Measurements from ENCODE around the gene DNAJC11. TPM values are rescaled to one million over a fixed set of nuclear protein-coding genes. Genes with fewer than 3 reads are reported as not detected.

DNAJC11 gene
- total RNA-seq, 1 experiment from 2014 or later = 75.6 TPM

GRCh38 chr1:6657138-6657537 lies 44.5 kb downstream of the DNAJC11 start:
- BruUV-seq (replicated peaks) = no TSS peak
- Histone ChIP-seq H3K9me3 (ENCODE audit: control insufficient read depth in 1 of 2, insufficient read depth in 1 of 2, low read depth in 1 of 2, low read length in 2 of 2) (no peaks in the 10 kb centered on the region), H2AFZ (ENCODE audit: low read depth, low read length, poor library complexity, severe bottlenecking) (no peak overlapping the region), H3K27ac (ENCODE audit: low read depth, low read length) (no peak overlapping the region), H3K36me3 (ENCODE audit: control insufficient read depth in 1 of 2, insufficient read depth in 2 of 2, low read length in 2 of 2) (peaks cover 11 to 21% of the 10 kb centered on the region in 2 experiments), H3K4me3 (replicated peaks in 1 of 2; ENCODE audit: low read depth in 1 of 2, low read length in 2 of 2) (no peak overlapping the region), H3K4me1 (ENCODE audit: control insufficient read depth in 1 of 2, insufficient read depth in 2 of 2, low read length in 2 of 2) (no peaks in the 10 kb centered on the region; a peak in 1 of 4 replicates), H3K9me2 (ENCODE audit: insufficient read depth) (no peaks in the 10 kb centered on the region), H3K27me3 (ENCODE audit: insufficient read depth, low read length) (no peaks in the 10 kb centered on the region), H3K4me2 (ENCODE audit: low read length) (no peak overlapping the region), H3K79me2 (ENCODE audit: insufficient read depth, low read length) (peaks cover 44% of the 10 kb centered on the region), H3K9ac (ENCODE audit: low read length) (no peak overlapping the region), H4K20me1 (ENCODE audit: insufficient read depth) (no peaks in the 10 kb centered on the region)
- ChIA-PET RAD21 (ENCODE audit: low non-redundant PET in 1 of 2, low total read pairs in 2 of 2, uncharacterized antibody in 2 of 2, unreplicated experiment in 2 of 2) (no interaction called here), POLR2A (no interaction called here), CTCF (interaction anchor here (1.4 kb wide), 1 partner anchor 44 kb away, joined by 4 read pairs; the partner anchor contains the start of gene DNAJC11)
- TF ChIP-seq JUND (IDR thresholded peaks at IDR 0.05) (no peak), SIN3A (IDR thresholded peaks at IDR 0.05; ENCODE audit: low read depth) (no peak), MAX (IDR thresholded peaks at IDR 0.05) (no peak), CBX3 (IDR thresholded peaks at IDR 0.05; ENCODE audit: low read depth) (no peak), EZH2 (IDR thresholded peaks at IDR 0.05) (no peak)
- ATAC-seq (no peak), DNase-seq (ENCODE audit: low read depth, low spot score) (no peak)
- intact Hi-C loops (cut with micrococcal nuclease) = no loop called here

GRCh38 chr1:6653436-6654290 lies 48.0 kb downstream of the DNAJC11 start:
- POLR2A ChIA-PET = no interaction called here
- DNase-seq (ENCODE audit: low read depth, low spot score) (no peak), ATAC-seq (no peak)
- Histone ChIP-seq H3K9me3 (ENCODE audit: control insufficient read depth in 1 of 2, insufficient read depth in 1 of 2, low read depth in 1 of 2, low read length in 2 of 2) (no peaks in the 10 kb centered on the region), H3K9ac (ENCODE audit: low read length) (no peak overlapping the region), H3K4me2 (ENCODE audit: low read length) (no peak overlapping the region), H2AFZ (ENCODE audit: low read depth, low read length, poor library complexity, severe bottlenecking) (no peak overlapping the region), H3K27ac (ENCODE audit: low read depth, low read length) (no peak overlapping the region), H3K9me2 (ENCODE audit: insufficient read depth) (no peaks in the 10 kb centered on the region), H3K4me3 (replicated peaks in 1 of 2; ENCODE audit: low read depth in 1 of 2, low read length in 2 of 2) (no peak overlapping the region), H3K36me3 (ENCODE audit: control insufficient read depth in 1 of 2, insufficient read depth in 2 of 2, low read length in 2 of 2) (peaks cover 13 to 29% of the 10 kb centered on the region in 2 experiments), H3K79me2 (ENCODE audit: insufficient read depth, low read length) (peaks cover 18% of the 10 kb centered on the region), H3K4me1 (ENCODE audit: control insufficient read depth in 1 of 2, insufficient read depth in 2 of 2, low read length in 2 of 2) (no peaks in the 10 kb centered on the region), H3K27me3 (ENCODE audit: insufficient read depth, low read length) (no peaks in the 10 kb centered on the region), H4K20me1 (ENCODE audit: insufficient read depth) (no peaks in the 10 kb centered on the region)
- CTCF ChIA-PET = no interaction called here
- RAD21 ChIA-PET (ENCODE audit: low non-redundant PET in 1 of 2, low total read pairs in 2 of 2, uncharacterized antibody in 2 of 2, unreplicated experiment in 2 of 2) = no interaction called here
- TSS peak; percentile 16 for BruUV-seq (replicated peaks)
- no peak for TF ChIP-seq ZNF274 (IDR thresholded peaks at IDR 0.05; ENCODE audit: low read depth, low read length)
- no peak for TF ChIP-seq ZFX (IDR thresholded peaks at IDR 0.05)
- intact Hi-C loops (cut with micrococcal nuclease) = no loop called here

Data from HCT116 (cell line).